Subcutaneous abdominal adipose tissue (tissue), 5 donors: ENCODE results near the gene RPS15A.

Experiments
- H3K27ac ChIP-seq: one replicate; pipeline ENCODE4 v1.7.0; 2013; ENCODE audit warnings: low read depth, mild to moderate bottlenecking, inconsistent platforms, low read length, moderate library complexity
- H3K27me3 ChIP-seq, 5 donors: one replicate each; pipeline ENCODE4 v1.7.0; 2013; ENCODE audit warnings: low read length in 5 of 5, inconsistent platforms in 1 of 5; ENCODE audit not compliant: control insufficient read depth in 5 of 5, insufficient read depth in 4 of 5
- H3K36me3 ChIP-seq, 5 donors: one replicate each; pipeline ENCODE4 v1.7.0; 2013; ENCODE audit warnings: low read length in 5 of 5; ENCODE audit not compliant: control insufficient read depth in 5 of 5, insufficient read depth in 5 of 5
- H3K4me1 ChIP-seq, 5 donors: one replicate each; pipeline ENCODE4 v1.7.0; 2013; ENCODE audit warnings: low read length in 5 of 5, mild to moderate bottlenecking in 3 of 5, moderate library complexity in 1 of 5; ENCODE audit not compliant: control insufficient read depth in 5 of 5, insufficient read depth in 5 of 5
- H3K4me3 ChIP-seq, 5 donors: one replicate each; pipeline ENCODE4 v1.7.0; 2013; ENCODE audit warnings: low read length in 5 of 5, low read depth in 1 of 5
- H3K9ac ChIP-seq, 5 donors: one replicate each; pipeline ENCODE4 v1.7.0; 2013; ENCODE audit warnings: low read length in 5 of 5, mild to moderate bottlenecking in 4 of 5, moderate library complexity in 3 of 5
- H3K9me3 ChIP-seq, 5 donors: one replicate each; pipeline ENCODE4 v1.7.0; 2013; ENCODE audit warnings: low read length in 5 of 5; ENCODE audit not compliant: control insufficient read depth in 5 of 5
- donor health status: healthy.
- donor health status: healthy.
- donor health status: healthy.
- donor health status: healthy.
- donor health status: healthy.

Gene RPS15A

DNA sequence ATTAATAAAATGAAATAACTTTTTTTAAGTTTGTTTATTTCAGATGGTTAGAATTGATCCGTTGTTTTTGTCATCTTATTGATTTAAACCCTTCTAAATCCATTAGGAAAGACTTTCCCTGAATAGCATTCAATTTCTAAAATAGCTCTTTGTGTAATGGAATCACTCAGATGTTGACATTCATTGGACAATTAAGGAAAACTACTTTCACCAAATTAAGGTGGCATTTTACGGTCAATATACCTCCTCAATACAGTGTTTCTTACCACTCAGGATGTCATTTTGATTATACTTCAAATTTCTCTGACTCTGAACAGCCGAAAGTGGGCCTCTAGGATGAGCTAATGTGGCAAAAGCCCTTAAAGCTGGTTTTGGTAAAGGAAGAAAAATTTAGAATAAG lies 9.4 kb upstream of the RPS15A start:
- Histone ChIP-seq H3K27me3 (no peaks in the 10 kb centered on the region), H3K36me3 (peaks cover 10 to 26% (median 24%) of the 10 kb centered on the region in 5 donors), H3K9ac (peak overlapping the region in 2 of 5 donors; percentile 90 to 97), H3K9me3 (no peaks in the 10 kb centered on the region), H3K27ac (no peak overlapping the region), H3K4me1 (peaks cover 0 to 46% (median 35%) of the 10 kb centered on the region in 5 donors), H3K4me3 (peak overlapping the region in 3 of 5 donors; percentile 85 to 95 (median 94))

DNA sequence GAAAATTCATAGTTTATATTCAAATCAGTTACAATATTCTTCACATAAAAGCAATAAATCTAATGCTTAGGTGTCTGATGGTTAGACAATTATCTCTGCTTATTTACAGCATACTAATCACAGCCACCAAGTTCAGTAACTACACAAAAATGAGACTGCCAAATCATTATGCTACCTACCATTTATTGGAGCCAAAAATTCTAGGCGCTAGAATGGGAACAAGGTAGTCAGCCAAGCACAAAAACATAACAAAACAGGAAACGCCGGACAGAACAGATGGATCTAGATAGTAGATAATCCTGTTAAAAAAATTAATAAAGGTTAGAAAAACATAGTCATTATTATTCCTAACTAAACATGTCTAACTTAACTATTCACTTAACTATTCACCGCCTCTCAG lies 7.6 kb upstream of the RPS15A start:
- peaks cover 24 to 40% (median 34%) of the 10 kb centered on the region in 5 donors for H3K36me3 ChIP-seq
- no peak overlapping the region for H3K27ac ChIP-seq

DNA sequence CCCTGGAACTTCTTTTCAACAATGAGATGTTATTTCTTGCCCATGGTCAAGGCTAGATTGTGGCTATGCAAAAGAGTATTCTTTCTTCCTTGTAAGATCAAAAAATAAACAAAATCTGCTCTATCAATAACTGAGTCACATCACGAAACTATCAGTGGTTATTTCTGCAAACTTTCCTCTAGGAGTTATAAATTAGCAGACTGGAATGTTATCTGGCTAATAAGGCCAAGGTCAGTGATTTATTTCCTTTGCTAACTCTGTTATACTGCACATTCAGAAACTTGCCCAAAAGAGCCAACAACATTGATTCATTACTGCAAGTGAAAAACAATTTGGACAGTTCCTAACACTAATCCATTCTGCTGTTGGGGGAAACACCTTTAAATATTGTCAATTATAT lies 6.2 kb upstream of the RPS15A start:
- Histone ChIP-seq H3K4me3 (no peak overlapping the region), H3K27ac (no peak overlapping the region)

More for the DNA sequence above, 7.6 kb upstream of the RPS15A start:
- H3K4me3 ChIP-seq, result no peak overlapping the region
- no peaks in the 10 kb centered on the region for H3K9me3 ChIP-seq
- no peaks in the 10 kb centered on the region for H3K27me3 ChIP-seq
- peaks cover 0 to 36% (median 30%) of the 10 kb centered on the region in 5 donors for H3K4me1 ChIP-seq
- H3K9ac ChIP-seq, result peak overlapping the region in 1 of 5 donors; percentile 16

DNA sequence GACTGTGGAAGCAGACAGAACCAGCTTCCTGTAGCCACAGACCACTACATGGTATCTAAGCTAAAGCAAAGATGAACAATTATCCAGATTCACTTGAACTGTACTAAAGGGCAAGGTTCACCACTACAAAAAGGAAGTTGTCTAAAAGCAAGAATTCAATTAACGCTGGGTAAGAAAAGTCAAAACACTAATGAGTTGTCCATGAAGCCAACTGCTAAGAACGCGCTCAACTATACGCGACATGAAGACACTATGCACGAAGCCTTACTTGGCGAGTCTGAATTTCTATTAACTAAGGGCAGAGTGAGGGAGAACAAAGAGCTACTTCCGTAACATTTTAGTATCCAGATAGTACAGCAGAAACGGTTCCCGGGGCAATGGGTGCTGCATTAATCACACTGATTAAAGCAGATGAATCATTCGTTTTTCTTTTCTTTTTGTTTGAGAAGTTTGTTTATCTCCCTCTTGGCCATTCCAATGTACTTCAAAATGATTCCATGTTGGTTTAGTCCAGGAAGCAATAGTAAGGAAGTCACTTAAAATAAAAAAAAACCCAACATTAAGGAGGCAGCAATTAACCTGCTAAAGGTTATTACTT lies 2.8 kb upstream of the RPS15A start:
- H3K9me3 ChIP-seq, result no peaks in the 10 kb centered on the region
- no peaks in the 10 kb centered on the region for H3K27me3 ChIP-seq
- H3K4me1 ChIP-seq, result peaks cover 4 to 40% (median 33%) of the 10 kb centered on the region in 5 donors
- no peak overlapping the region for H3K27ac ChIP-seq
- H3K9ac ChIP-seq, result no peak overlapping the region
- H3K4me3 ChIP-seq, result no peak overlapping the region
- peaks cover 30 to 51% (median 42%) of the 10 kb centered on the region in 5 donors for H3K36me3 ChIP-seq

More for the DNA sequence above, 6.2 kb upstream of the RPS15A start:
- Histone ChIP-seq H3K4me1 (peaks cover 0 to 36% (median 30%) of the 10 kb centered on the region in 5 donors), H3K9ac (no peak overlapping the region), H3K9me3 (no peaks in the 10 kb centered on the region), H3K36me3 (peaks cover 27 to 46% (median 40%) of the 10 kb centered on the region in 5 donors), H3K27me3 (no peaks in the 10 kb centered on the region)

DNA sequence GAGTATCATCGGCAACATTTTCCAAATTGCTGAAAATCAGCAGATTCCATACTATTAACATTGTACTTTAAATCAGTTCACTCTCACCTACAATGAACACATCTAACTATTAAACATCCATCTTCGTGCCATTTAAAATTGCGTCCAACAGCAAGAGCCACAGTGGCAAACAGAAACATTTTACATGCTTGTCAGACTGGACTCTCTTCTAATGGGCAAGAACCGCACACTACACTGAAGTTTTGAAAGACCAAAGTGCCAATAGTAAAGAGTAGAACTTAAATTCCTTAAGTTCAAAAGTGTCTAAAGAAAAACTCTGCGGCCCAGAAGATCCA lies 652 bp downstream of the RPS15A start:
- Histone ChIP-seq H3K9ac (peak overlapping the region; percentile 94 to 100 (median 98)), H3K27ac (peak overlapping the region; percentile 79), H3K9me3 (no peaks in the 10 kb centered on the region), H3K4me3 (peak overlapping the region; percentile 95 to 99 (median 97)), H3K4me1 (peaks cover 6 to 68% (median 51%) of the 10 kb centered on the region in 5 donors), H3K27me3 (no peaks in the 10 kb centered on the region), H3K36me3 (peaks cover 30 to 60% (median 51%) of the 10 kb centered on the region in 5 donors)

DNA sequence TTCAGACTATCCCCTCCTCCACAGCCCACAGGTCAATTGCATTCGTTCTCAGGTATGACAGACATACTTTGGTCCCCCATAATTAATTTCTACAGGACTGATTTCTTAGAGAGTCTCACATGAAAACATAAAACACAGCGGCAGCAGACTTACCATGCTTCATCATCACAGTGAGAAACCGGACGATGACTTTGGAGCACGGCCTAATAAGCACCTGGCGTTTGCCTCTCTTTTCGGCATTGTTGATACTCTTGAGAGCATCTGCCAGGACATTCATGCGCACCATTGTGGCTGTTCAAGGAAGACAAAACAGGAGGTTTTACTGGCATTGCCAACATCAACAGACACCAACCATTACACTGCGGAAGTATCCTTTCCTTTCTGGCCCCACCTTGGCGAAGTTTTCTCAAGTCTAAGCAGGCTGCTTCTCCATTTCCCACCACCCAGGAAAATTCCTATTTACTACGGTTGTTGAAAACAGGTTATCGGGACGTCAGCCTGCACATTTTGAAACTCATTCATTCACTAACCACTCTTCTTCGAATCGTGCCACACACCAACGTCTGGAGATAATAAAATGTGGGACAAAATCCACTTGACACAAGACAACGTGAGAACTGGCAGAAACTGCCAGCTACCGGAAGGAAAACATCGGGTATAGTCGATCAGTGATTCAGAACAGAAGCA lies 1.2 kb downstream of the RPS15A start:
- H3K4me1 ChIP-seq, result peaks cover 6 to 68% (median 51%) of the 10 kb centered on the region in 5 donors
- no peaks in the 10 kb centered on the region for H3K27me3 ChIP-seq
- peak overlapping the region; percentile 79 for H3K27ac ChIP-seq
- H3K9ac ChIP-seq, result peak overlapping the region; percentile 94 to 100 (median 98)
- H3K9me3 ChIP-seq, result no peaks in the 10 kb centered on the region
- H3K4me3 ChIP-seq, result peak overlapping the region; percentile 95 to 99 (median 97)
- H3K36me3 ChIP-seq, result peaks cover 25 to 60% (median 51%) of the 10 kb centered on the region in 5 donors

DNA sequence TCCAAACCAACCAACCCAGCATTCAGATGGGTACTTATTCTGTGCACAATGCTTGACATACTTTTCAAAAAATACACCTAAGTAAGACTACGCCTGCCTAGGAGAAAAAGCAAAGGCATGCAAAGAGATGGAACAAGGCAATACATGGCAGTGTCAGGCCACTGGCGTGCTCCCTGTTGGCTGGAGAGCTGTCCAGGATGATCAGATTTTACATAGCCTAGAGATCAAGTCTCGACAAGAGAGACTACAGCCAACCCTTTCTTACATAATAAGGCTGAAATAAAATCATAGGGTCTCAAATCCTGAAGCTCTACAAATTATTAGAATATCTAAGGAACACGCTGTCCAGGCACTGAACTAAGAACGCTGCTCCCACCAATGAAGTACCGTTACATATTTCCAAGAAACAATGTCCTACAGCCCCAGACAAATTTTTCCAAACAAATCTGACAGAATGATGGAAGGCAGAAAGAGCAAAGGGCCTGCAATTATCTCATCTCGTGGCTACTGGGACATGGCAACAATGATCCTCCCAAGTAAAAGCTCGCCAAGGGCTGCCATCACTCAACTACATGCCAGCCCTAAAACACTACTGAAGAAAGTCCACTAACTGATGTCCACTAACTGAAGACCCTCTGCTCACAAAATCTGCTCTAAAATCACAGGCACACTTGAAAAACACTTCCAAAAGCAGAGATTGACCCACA lies 5.1 kb downstream of the RPS15A start:
- Histone ChIP-seq H3K9me3 (no peaks in the 10 kb centered on the region), H3K27ac (no peak overlapping the region), H3K4me1 (peaks cover 6 to 53% (median 37%) of the 10 kb centered on the region in 5 donors), H3K36me3 (peaks cover 20 to 64% (median 57%) of the 10 kb centered on the region in 5 donors), H3K4me3 (no peak overlapping the region), H3K9ac (peak overlapping the region in 2 of 5 donors; percentile 25 to 57), H3K27me3 (no peaks in the 10 kb centered on the region)

DNA sequence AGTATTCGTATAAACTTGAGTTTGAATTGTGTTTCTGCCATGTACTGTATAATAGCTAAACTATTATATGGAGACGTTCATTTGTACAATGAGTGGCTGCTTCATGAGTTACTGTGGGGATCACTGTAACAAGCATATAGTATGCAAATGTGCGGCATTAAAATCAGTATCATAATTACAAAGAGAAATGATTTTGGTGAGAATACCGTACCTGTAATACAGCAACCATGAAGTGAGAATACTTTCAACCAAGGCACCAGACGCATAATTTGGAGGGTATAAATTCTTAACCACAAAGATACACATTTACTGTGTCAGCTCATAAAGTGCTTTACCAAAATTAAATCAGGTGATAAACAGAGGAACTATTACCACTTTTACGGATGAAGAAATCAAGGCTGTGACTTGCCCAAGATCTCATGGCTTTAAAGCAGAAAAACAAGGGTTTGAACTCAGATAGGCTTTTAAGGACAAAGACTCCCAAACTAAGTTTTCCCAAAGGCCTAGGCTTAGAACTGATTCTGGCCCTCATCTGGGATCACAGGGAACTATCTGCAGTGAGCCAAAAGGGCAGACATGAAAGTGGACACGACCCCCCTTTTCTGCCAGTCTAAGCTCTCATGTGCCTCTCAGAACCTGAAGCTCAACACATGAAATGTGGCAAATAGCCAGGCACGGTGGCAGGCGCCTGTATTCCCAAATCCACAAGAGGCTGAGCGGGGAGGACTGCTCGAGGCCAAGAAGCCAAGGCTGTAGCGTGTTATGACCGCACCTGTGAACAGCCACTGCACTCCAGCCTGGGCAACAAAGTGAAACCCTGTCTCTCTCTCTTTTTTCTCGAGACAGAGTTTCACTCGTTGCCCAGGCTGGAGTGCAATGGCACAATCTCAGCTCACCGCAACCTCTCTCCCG lies 6.4 kb downstream of the RPS15A start:
- peaks cover 20 to 63% (median 57%) of the 10 kb centered on the region in 5 donors for H3K36me3 ChIP-seq
- H3K4me1 ChIP-seq, result peaks cover 2 to 41% (median 26%) of the 10 kb centered on the region in 5 donors
- H3K27me3 ChIP-seq, result no peaks in the 10 kb centered on the region
- no peak overlapping the region for H3K9ac ChIP-seq
- no peak overlapping the region for H3K4me3 ChIP-seq
- H3K27ac ChIP-seq, result no peak overlapping the region
- no peaks in the 10 kb centered on the region for H3K9me3 ChIP-seq

DNA sequence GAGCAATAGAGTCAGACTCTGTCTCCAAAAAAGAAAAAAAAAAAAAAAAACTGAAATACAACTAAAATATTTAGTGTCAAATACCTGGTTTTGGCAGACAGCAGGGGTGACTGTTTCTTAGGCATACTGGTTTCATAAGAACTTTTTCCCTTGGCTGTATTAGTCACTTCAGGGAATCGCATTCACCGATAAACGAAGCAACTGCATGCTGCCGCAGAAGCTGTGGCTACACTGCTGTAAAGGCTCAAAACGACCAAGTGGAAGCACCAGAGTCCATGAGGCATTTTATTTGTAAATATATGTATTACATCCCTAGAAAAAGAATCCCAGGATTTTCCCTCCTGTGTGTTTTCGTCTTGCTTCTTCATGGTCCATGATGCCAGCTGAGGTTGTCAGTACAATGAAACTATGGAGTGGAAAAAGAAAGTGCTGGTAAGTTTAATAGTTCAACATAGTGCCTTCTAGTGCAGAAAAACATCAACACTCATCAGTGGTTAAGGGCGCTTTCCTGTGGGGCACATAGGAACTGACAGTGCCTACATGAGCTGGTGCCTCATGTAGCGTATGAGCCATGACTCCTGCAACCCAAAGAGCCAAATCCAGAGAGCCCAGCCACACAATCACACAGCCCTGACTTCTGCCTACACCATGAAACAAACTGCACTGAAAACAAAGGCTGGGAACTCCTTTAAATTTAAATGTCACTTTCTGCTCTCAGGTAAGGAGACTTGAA lies 7.3 kb downstream of the RPS15A start:
- H3K27ac ChIP-seq, result no peak overlapping the region
- no peak overlapping the region for H3K4me3 ChIP-seq
- H3K36me3 ChIP-seq, result peaks cover 16 to 55% (median 53%) of the 10 kb centered on the region in 5 donors

More for the DNA sequence above, 7.3 kb downstream of the RPS15A start:
- H3K9me3 ChIP-seq, result no peaks in the 10 kb centered on the region
- peaks cover 2 to 32% (median 18%) of the 10 kb centered on the region in 5 donors for H3K4me1 ChIP-seq
- no peaks in the 10 kb centered on the region for H3K27me3 ChIP-seq
- H3K9ac ChIP-seq, result no peak overlapping the region
